ENCODE results near the gene LIX1. TPM values are rescaled to one million over a fixed set of nuclear protein-coding genes. Genes with fewer than 3 reads are reported as not detected.
A peak's percentile ranks its signal among the peaks of the same experiment; 100 is the strongest.
"Not testable (repeated sequence)": the region's sequence is repeated elsewhere in the genome, so short reads cannot be mapped to it uniquely, and the experiment has no call there.

Gene LIX1
- total RNA-seq, 1 donor from 2014 or later = 7.3 TPM

DNA sequence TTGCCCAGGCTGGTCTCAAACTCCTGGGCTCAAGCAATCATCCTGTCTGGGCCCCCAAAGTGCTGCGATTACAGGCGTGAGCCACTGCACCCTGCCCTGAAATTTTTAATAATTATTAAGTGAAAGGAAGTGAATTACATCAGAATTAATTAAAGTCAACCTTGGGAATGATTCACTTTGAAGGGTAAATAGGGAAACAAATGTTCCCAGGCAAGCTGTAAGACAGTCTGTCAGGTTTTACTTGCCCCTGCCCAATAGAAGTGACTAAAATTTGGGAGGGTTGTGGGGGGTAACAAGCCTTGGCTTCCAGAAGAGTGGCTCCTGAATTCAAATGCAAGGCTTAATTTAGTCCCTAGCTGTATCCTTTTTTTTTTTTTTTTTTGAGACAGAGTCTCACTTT lies 1.3 kb upstream of the LIX1 start:
- no peak for DNase-seq (ENCODE audit: low spot score in 2 of 2)
- no peak for FAIRE-seq

DNA sequence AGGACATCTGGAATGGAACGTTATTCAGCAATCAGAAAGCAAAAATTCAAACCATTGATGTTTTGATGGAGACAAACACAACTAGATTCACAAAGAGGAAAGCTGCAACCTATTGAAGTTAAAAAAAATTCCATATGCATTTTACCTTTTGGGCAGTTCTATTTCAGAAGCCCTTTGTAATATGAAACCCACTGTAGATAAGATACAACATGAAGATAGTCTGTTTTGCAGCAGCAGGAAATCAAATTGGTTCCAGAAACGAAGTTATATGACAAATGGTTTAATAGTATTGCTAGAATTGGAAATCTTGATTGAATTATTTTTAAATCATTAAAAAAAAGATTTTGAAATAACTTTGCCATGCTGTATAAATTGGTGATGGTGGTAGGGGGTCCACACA lies 872 bp downstream of the LIX1 start:
- no peak for DNase-seq (ENCODE audit: low spot score in 2 of 2)
- no peak for FAIRE-seq

DNA sequence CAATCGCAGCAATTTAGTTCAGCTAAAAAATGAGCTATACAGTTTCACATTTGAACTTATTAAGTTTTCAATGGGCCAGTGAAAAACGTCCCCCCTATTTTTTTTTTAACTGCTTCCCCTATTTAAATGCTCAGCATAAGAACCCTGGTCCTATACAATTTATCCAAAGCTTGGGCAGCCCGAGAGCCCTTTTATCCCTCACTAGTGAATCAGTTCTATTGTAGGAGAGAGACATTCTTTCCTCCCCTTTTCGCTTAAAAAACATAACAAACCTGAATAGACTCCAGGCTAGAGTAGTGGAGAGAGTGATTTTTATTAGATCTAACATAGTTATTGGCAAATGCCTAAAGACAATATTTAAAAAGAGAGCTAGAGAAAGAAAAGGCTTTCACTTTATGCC lies 1.4 kb downstream of the LIX1 start:
- DNase-seq (ENCODE audit: low spot score in 2 of 2) (no peak), FAIRE-seq (no peak)

GRCh38 chr5:97140250-97140649 lies 2.2 kb downstream of the LIX1 start:
- FAIRE-seq; DNase-seq (ENCODE audit: low spot score in 2 of 2): not testable (repeated sequence)

DNA sequence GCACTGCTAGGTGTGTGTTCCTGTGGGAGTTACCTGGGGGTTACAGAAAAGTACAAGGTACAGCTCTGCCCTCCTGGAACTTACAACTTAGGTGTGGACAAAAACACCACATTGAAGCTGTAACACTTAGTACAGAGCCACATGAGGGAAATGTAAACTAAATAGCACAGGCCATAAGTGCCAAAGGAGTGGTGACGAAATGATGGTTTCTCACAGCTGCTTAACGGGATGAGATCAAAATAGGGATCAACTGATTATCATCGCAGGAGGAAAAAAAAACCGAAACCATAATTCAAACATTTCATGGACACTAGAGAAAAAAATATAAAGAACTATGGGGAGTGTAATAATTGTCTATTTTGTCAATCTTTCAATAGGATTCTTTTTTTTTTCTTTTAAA lies 5.9 kb downstream of the LIX1 start:
- FAIRE-seq (no peak), DNase-seq (ENCODE audit: low spot score in 2 of 2) (no peak)

DNA sequence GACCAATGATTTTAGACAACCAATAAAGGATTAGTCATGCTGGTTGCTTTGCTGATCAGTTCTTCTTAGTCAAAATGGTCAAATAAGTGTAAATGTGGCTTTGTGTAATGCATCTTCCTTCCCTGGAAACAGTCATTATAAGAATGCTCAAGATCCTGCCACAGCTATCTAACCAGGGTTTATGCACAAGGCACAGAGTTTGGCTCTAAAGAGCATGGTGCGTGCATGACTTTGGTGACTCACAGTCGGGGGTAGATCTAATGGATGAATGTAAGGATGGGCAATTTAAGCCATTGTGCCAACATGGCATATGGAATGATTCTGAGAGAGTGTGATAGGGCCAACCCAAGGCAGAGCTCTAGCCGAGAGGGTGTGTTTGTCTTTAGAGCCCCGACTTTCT lies 6.5 kb downstream of the LIX1 start:
- DNase-seq (ENCODE audit: low spot score in 2 of 2) (no peak), FAIRE-seq (no peak)

DNA sequence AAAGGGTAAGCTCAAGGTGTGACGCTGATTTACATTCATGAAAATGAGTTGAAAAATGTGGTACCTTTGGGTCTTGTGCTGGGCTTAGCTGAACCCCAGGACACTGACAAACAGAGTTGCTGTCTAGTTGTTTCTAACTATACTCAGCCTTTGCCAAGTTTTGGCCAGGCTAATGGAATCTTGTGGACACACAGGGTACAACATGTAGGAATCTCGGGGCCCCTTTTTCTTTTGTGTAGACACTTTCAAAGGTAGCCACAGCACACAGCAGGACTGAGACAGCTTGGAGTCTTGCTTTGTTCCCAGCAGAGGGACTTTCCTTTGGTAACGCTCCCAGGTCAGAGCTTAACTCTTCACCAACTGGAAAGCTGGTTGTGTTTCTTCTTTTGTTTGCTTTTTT lies 7.8 kb downstream of the LIX1 start:
- DNase-seq (ENCODE audit: low spot score in 2 of 2) (no peak), FAIRE-seq (no peak)

GRCh38 chr5:97133101-97133500 lies 9.3 kb downstream of the LIX1 start:
- DNase-seq (ENCODE audit: low spot score in 2 of 2) (no peak), FAIRE-seq (no peak)

DNA sequence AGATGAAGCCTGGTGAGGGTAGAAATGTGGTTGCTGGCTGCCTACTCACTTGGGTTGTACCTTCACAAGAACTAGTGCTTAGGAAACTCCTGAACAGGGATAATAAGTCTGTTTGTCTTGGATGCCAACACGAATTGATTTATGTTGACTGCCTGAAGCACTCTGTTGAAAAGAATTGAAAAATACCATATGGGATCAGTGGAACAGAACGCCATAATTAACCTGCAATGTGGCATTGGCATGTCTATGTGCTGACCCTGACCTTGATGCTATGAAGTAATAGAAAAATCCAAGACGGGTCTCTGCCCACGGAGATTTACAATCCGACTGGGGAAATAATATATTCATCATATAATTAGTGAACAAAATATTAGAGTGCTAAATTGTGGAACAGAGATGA lies 10.5 kb downstream of the LIX1 start:
- FAIRE-seq = no peak
- DNase-seq (ENCODE audit: low spot score in 2 of 2) = no peak

DNA sequence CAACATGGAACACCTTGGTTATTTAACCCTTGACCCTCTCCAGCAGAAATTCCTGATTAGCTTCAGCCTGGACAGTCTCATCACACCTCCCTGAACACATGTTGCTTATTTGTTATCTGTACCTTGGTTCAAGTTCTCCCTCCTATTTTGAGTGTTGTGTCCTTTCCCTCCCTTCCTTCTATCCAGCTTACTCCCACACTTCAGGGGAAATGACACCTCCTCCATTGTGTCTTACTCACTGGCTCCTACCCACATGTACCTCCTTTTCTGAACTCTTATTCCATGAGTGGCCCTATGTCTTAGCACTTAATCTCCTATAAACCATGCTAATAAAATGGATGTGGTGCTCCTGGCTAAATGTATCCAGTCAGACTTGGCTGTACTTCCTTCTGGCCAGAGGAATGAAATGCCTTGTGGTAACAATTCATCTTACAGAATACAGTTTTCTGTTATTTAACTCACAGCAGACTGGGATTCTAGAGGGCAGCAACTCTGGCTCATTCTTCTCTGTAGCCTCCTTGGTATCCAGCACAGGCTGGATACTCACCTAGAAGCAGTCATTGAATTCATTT lies 11.2 kb downstream of the LIX1 start:
- FAIRE-seq (no peak), DNase-seq (ENCODE audit: low spot score in 2 of 2) (no peak)

GRCh38 chr5:97127727-97128126 lies 14.7 kb downstream of the LIX1 start:
- DNase-seq (ENCODE audit: low spot score in 2 of 2) (peak in 1 of 2 donors; percentile 5), FAIRE-seq (no peak)

DNA sequence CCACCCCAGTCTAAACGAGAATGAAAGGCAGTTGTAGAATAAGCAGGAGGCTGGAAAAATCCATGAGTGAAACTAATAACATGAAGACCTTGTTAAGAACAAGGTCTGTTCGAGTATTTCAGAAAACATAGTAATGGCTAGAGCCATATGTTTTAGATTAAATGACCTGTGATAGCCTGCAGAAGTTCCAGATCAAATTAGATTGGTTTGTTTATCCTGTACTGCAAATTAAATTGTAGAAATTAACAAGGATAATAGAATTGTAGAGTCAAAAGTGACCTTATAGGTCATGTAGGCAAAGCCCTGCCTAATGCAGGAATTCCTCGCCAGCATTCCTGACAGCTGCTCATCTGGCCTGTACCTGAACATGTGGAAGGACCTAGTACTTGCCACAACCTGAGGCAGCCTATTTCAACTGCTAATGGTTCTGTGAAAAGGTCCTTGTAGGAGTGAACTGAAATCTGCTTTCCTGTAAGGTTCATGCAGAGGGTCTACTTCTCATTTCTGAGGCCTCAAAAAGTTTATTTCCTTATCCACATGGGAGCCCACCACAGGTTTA lies 17.2 kb downstream of the LIX1 start:
- FAIRE-seq (no peak), DNase-seq (ENCODE audit: low spot score in 2 of 2) (no peak)

DNA sequence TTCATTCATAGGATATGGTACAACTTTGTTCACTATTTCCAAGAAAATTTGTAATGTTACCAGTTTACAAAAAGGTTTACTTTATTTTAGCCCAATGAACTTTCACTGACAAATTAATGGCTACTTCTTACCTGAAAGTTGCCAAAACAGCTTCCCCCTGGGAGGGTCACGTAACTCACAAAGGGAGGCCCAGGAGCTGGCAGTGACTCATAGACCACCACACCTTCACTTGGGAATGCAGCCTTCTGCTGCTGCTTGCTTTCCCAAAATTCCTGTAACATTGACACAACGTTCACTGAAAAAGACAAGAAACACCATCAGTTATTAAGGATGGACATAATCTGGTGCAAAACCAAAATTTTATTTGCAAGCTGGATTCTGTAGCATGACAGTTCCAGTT lies 18.1 kb downstream of the LIX1 start:
- FAIRE-seq (no peak), DNase-seq (ENCODE audit: low spot score in 2 of 2) (no peak)

DNA sequence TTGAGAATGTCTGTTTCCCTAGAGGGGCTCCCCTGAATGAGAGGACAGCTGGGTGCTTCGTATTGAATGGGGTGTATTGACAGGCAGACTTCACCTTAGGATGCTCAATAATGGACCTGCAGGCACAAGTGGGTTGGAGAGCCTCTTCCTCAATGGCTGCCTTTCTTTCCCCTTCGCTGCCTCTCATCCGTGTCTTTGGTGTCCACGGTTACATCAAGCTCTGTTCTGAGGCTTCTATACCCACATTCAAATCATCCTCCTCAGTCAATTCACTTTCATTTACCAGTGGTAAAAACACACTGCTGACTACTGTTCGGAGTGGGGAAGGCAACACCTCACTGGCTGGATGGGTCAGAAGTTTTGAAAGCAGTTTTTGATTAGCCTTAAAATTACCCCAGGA lies 20.6 kb downstream of the LIX1 start:
- DNase-seq (ENCODE audit: low spot score in 2 of 2) (no peak), FAIRE-seq (no peak)

GRCh38 chr5:97120195-97120594 lies 22.2 kb downstream of the LIX1 start:
- FAIRE-seq = no peak
- no peak for DNase-seq (ENCODE audit: low spot score in 2 of 2)

DNA sequence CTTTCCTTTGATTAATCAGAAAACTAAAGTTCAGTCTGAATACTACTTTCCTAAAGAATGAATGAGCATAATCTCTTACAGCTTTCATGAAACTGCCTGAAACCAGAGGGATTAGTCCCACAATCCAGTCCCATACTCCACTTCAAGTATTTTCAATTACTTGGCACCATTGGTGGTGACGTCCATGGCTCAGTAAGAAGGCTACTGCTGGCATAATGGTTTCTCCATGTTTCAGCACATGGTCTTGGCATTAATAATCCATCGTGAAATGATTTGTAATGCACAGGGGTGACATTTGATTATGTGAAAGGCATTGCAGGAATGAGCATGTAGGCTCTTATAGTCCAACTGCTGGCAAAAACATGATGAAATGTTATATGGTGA lies 23.4 kb downstream of the LIX1 start:
- FAIRE-seq (no peak), DNase-seq (ENCODE audit: low spot score in 2 of 2) (no peak)

- FAIRE-seq = peak; percentile 93
- DNase-seq (ENCODE audit: low spot score in 2 of 2) = no peak
Measured at GRCh38 chr5:97118261-97119006, 24.0 kb downstream of the LIX1 start.

DNA sequence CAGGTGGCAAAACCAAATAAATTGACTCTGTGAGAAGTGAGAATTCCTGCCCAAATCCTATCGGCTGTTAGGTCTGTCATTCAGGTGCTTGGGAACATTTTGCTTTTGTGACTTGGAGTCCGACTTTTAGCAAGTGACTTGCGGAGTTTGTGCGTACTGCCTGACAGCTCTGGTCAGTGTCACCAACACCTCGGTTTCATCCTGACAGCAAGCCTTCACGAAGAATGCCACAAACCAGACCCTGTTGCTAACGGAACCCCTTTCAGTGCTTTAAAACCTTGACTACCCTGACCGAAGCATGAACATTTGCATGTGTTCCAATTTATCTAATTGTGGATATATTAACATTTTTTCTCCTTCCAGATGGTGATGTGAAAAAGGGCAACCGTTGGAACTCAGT lies 26.5 kb downstream of the LIX1 start:
- DNase-seq (ENCODE audit: low spot score in 2 of 2) (no peak), FAIRE-seq (no peak)

DNA sequence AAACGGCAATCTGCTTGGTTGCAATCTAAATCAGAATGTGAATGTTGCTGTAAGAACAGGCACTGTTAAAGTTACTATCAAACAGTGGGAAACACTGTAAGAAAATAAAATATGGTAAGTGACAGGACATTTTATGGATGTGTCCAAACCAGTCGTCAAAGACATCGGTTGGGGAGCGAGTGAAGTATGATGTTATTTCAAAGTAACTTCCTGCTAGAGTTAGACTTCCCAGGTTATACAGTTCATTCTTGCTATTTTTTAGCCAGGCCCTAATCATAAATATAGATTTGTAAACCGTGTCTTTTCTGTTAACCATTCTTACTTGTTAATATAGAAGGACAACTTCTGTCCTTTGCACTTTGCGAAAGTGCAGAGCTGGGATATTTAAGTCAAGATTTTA lies 30.2 kb downstream of the LIX1 start:
- no peak for DNase-seq (ENCODE audit: low spot score in 2 of 2)
- FAIRE-seq = no peak

DNA sequence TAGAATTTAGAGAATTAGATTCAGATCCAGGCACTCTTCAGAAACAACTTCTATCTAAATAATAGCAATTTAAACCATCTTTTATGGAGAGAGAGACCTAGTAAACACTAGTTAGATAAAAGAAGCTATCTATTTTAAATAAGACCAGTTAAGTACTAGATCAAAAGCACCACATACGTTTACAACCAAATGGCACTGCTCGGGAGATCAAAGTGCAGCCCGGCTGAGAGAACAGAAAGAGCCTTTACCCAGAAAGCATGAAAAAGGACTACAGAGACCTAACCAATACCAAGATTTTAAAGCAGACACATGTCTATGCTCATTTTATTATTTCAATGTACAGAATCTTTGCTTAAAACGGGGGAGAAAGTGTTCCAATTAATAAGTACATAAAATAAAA lies 30.8 kb downstream of the LIX1 start:
- DNase-seq (ENCODE audit: low spot score in 2 of 2) = no peak

DNA sequence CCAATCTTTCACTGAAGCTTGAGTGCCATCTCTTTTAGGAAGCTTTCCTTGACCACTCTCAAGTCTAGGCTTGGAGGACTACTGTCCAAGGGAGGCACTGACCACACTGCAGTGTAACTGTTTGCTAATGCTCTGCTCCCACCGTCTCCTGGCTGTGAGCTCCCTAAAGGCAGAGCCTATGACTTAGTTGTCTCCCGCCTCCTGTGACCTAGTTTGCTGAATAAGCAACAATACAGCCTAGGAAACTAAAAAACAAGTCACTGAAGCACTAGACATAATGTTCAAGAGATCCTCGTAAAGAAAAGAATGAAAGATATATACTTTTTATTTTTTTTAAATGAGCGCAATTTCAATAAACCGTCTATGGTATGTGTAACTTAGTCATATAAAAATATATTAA lies 31.4 kb downstream of the LIX1 start:
- FAIRE-seq = no peak
- DNase-seq (ENCODE audit: low spot score in 2 of 2) = no peak

More for the DNA sequence above, 30.8 kb downstream of the LIX1 start:
- FAIRE-seq = no peak

DNA sequence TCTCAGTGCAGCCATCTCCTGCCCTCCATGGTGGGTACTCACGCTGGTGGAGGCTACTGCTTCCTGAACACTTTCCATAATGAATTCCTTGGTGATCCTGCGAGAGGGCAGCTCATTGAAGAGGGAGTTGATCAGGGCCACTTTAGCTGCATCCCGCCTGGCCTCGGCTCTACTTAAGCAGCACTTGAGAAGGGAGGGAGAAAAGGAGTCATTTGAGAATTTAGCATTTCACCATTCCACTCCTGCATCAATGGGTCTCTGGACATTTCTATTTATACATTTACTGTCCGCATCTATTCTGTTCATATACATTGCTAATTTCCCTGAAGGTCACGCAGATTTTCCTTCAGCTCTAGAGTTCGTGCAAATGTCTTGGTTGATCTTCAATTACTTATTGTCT lies 35.1 kb downstream of the LIX1 start:
- no peak for DNase-seq (ENCODE audit: low spot score in 2 of 2)
- no peak for FAIRE-seq
